K562 (cell line): ENCODE measurements around the gene MAPT.

ENCODE experiments used
- ARHGAP35 ChIP-seq: fragments of 450-650 bp; IDR thresholded peaks from 2 replicates; pipeline ENCODE4 v1.6.1; 2018; ENCODE audit not compliant: partially characterized antibody
- GATA2 ChIP-seq: sonication (generic); formaldehyde crosslinking; IDR thresholded peaks from 2 replicates; pipeline ENCODE4 v1.4.0; 2020; ENCODE audit warnings: mild to moderate bottlenecking, missing genetic modification reagents
- HDAC3 ChIP-seq: fragments of 450-650 bp; IDR thresholded peaks from 2 replicates; pipeline ENCODE4 v1.6.1; 2018; ENCODE audit warnings: borderline replicate concordance, mild to moderate bottlenecking, moderate library complexity; ENCODE audit not compliant: partially characterized antibody
- HNRNPK ChIP-seq: fragments of 200-400 bp; formaldehyde crosslinking; IDR thresholded peaks from one replicate; pipeline ENCODE4 v1.6.1; 2018; ENCODE audit warnings: mild to moderate bottlenecking, low read depth, low read length; ENCODE audit not compliant: poor library complexity, severe bottlenecking
- IRF2 ChIP-seq: sonication (generic); formaldehyde crosslinking; IDR thresholded peaks from 2 replicates; pipeline ENCODE4 v1.8.1; 2022; ENCODE audit warnings: mild to moderate bottlenecking, missing genetic modification reagents
- JUND ChIP-seq, 2 experiments: IDR thresholded peaks; 2 replicates in 1 of 2; 3 replicates in 1 of 2; pipeline ENCODE4 v1.6.1; 2011; ENCODE audit warnings: borderline replicate concordance in 2 of 2, low read depth in 2 of 2, low read length in 2 of 2, improper control_type of control experiment in 1 of 2, missing biosample characterization in 1 of 2, missing genetic modification characterization in 1 of 2, missing genetic modification reagents in 1 of 2
- MEF2A ChIP-seq: IDR thresholded peaks from 2 replicates; pipeline ENCODE4 v1.6.1; 2011; ENCODE audit warnings: low read depth, mild to moderate bottlenecking, low read length, moderate library complexity; ENCODE audit not compliant: control insufficient read depth
- SP1 ChIP-seq: sonication (generic); formaldehyde crosslinking; IDR thresholded peaks from 2 replicates; pipeline ENCODE4 v1.8.1; 2022; ENCODE audit warnings: mild to moderate bottlenecking, missing genetic modification reagents
- ZNF217 ChIP-seq: sonication (generic); formaldehyde crosslinking; IDR thresholded peaks from 2 replicates; pipeline ENCODE4 v1.8.0; 2022; ENCODE audit warnings: mild to moderate bottlenecking, missing genetic modification reagents
- ZNF24 ChIP-seq: fragments of 450-650 bp; IDR thresholded peaks from 2 replicates; pipeline ENCODE4 v1.6.1; 2016
- TF ChIP-seq, protein P1 (sequence below): sonication (generic); formaldehyde crosslinking; IDR thresholded peaks from 2 replicates; pipeline ENCODE4 v1.8.0; 2022; ENCODE audit warnings: mild to moderate bottlenecking, missing genetic modification reagents
- TF ChIP-seq, protein P2 (sequence below): fragments of 250-450 bp; sonication (Bioruptor Pico); IDR thresholded peaks from 2 replicates; pipeline ENCODE4 v1.9.0; 2021; ENCODE audit warnings: mild to moderate bottlenecking
- TF ChIP-seq, protein P3 (sequence below), 3 experiments: IDR thresholded peaks in 2 of 3; conservative IDR thresholded peaks in 1 of 3; 2 replicates each; pipeline ENCODE4 v1.5.1; 2011 to 2012; ENCODE audit warnings: low read length in 3 of 3, mild to moderate bottlenecking in 3 of 3, control low read depth in 2 of 3, improper control_type of control experiment in 1 of 3, inconsistent platforms in 1 of 3, low read depth in 1 of 3, mixed read lengths in 1 of 3, moderate library complexity in 1 of 3; ENCODE audit not compliant: insufficient read depth in 2 of 3
- TF ChIP-seq, protein P4 (sequence below): fragments of 450-650 bp; IDR thresholded peaks from 2 replicates; pipeline ENCODE4 v1.6.1; 2017; ENCODE audit warnings: antibody characterized with exemption

DNA sequence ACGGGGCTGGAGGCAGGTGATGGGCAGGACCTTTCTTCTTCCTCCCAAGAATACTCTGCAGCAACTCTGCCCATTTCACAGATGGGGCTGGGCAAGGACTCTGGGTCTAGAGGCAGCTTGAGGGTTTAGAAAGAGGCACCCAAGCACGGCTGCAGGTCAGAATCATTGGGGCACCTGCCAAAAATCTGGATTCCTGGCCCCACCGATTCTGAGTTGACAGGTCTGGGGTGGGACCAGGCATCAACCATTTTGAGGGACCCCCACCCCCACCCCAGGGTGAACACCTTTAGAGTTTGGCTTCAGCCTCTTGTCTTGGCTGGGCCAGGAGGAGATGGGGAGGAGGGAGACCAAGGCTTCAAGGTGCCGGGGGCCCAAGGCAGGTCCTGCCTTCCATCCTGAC, 44.3 kb upstream of the MAPT start:
- TF ChIP-seq MEF2A: no peak
- no peak for TF ChIP-seq ZNF217
- no peak for TF ChIP-seq SP1 (CRISPR knock-in tag)
- TF ChIP-seq IRF2 (CRISPR knock-in tag): no peak
- no peak for TF ChIP-seq GATA2
- no peak for TF ChIP-seq ARHGAP35
- TF ChIP-seq ZNF24: no peak
- TF ChIP-seq HNRNPK: no peak
- TF ChIP-seq, protein P1, sequence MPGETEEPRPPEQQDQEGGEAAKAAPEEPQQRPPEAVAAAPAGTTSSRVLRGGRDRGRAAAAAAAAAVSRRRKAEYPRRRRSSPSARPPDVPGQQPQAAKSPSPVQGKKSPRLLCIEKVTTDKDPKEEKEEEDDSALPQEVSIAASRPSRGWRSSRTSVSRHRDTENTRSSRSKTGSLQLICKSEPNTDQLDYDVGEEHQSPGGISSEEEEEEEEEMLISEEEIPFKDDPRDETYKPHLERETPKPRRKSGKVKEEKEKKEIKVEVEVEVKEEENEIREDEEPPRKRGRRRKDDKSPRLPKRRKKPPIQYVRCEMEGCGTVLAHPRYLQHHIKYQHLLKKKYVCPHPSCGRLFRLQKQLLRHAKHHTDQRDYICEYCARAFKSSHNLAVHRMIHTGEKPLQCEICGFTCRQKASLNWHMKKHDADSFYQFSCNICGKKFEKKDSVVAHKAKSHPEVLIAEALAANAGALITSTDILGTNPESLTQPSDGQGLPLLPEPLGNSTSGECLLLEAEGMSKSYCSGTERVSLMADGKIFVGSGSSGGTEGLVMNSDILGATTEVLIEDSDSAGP (CRISPR knock-in tag): no peak
- no peak for TF ChIP-seq JUND (IDR thresholded peaks at IDR 0.05; ENCODE audit: borderline replicate concordance, low read depth, low read length)
- no peak for TF ChIP-seq JUND (tag; IDR thresholded peaks at IDR 0.05; ENCODE audit: borderline replicate concordance, low read depth, low read length)
- TF ChIP-seq, protein P2, sequence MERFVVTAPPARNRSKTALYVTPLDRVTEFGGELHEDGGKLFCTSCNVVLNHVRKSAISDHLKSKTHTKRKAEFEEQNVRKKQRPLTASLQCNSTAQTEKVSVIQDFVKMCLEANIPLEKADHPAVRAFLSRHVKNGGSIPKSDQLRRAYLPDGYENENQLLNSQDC: no peak
- TF ChIP-seq, protein P3, sequence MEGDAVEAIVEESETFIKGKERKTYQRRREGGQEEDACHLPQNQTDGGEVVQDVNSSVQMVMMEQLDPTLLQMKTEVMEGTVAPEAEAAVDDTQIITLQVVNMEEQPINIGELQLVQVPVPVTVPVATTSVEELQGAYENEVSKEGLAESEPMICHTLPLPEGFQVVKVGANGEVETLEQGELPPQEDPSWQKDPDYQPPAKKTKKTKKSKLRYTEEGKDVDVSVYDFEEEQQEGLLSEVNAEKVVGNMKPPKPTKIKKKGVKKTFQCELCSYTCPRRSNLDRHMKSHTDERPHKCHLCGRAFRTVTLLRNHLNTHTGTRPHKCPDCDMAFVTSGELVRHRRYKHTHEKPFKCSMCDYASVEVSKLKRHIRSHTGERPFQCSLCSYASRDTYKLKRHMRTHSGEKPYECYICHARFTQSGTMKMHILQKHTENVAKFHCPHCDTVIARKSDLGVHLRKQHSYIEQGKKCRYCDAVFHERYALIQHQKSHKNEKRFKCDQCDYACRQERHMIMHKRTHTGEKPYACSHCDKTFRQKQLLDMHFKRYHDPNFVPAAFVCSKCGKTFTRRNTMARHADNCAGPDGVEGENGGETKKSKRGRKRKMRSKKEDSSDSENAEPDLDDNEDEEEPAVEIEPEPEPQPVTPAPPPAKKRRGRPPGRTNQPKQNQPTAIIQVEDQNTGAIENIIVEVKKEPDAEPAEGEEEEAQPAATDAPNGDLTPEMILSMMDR (IDR thresholded peaks at IDR 0.05 in 2 of 3, conservative IDR thresholded peaks at IDR 0.05 in 1 of 3; ENCODE audit: insufficient read depth in 2 of 3, low read depth in 1 of 3, low read length in 3 of 3): no peak
- no peak for TF ChIP-seq HDAC3
- TF ChIP-seq, protein P4, sequence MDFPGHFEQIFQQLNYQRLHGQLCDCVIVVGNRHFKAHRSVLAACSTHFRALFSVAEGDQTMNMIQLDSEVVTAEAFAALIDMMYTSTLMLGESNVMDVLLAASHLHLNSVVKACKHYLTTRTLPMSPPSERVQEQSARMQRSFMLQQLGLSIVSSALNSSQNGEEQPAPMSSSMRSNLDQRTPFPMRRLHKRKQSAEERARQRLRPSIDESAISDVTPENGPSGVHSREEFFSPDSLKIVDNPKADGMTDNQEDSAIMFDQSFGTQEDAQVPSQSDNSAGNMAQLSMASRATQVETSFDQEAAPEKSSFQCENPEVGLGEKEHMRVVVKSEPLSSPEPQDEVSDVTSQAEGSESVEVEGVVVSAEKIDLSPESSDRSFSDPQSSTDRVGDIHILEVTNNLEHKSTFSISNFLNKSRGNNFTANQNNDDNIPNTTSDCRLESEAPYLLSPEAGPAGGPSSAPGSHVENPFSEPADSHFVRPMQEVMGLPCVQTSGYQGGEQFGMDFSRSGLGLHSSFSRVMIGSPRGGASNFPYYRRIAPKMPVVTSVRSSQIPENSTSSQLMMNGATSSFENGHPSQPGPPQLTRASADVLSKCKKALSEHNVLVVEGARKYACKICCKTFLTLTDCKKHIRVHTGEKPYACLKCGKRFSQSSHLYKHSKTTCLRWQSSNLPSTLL: no peak
